ENCODE results near the gene GFRA3. TPM values are rescaled to one million over a fixed set of nuclear protein-coding genes. Genes with fewer than 3 reads are reported as not detected.
"Not testable (repeated sequence)": the region's sequence is repeated elsewhere in the genome, so short reads cannot be mapped to it uniquely, and the experiment has no call there.

GFRA3 gene
- total RNA-seq, 1 donor from 2014 or later, result 0.13 TPM

DNA sequence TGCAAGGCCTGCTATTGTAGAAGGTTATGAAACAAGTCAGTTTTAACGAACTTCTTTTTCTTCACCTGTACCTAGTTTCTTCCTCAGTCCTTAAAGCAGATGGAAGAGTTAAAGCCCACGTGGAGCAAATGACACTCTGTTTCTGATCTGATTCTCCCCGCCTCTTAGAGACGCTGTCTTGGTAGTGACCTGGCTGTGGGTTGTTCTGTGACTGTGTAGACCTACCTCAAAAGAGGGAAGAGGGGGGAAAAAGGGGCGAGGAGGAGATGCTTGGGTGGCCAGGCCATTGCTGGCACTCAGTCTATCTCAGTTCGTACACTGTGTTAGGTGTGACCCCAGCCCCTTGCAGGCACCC is 610 bp downstream of the GFRA3 start:
- peaks cover 2% of the 10 kb centered on the region for H3K36me3 Mint-ChIP-seq (ENCODE audit: low read depth)
- H3K4me1 Mint-ChIP-seq (ENCODE audit: low read depth), result peaks cover 6% of the 10 kb centered on the region
- peaks cover 29% of the 10 kb centered on the region for H3K27me3 Mint-ChIP-seq (ENCODE audit: insufficient read depth)
- intact Hi-C loops (cut with micrococcal nuclease), result no loop called here
- no peak overlapping the region for H3K27ac Mint-ChIP-seq
- DNase-seq (ENCODE audit: low spot score), result no peak
- H3K9me3 Mint-ChIP-seq, result no peaks in the 10 kb centered on the region
- no peak overlapping the region for H3K4me3 Mint-ChIP-seq

DNA sequence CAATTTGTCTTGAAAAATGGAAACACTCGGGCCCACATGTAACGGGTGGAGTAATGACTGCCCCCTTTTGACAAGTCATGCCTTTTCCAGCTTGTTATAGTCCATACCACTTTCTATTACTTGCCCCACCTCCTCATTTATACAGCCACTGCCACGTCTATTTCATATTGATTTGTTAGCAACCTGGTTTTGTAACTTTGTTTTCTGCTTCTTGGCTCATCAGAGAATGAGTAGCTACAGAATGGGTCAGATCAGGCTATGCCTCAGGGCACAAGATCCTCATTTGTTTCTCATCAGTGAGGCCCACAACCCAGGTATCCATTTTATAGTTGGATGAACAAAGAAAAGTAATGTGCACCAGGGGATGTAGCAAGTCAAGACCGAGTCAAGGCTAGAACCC is 1.7 kb downstream of the GFRA3 start:
- Mint-ChIP-seq H3K36me3 (ENCODE audit: low read depth) (peaks cover 2% of the 10 kb centered on the region), H3K27me3 (ENCODE audit: insufficient read depth) (peaks cover 29% of the 10 kb centered on the region), H3K27ac (no peak overlapping the region), H3K4me3 (no peak overlapping the region), H3K4me1 (ENCODE audit: low read depth) (peaks cover 6% of the 10 kb centered on the region), H3K9me3 (no peaks in the 10 kb centered on the region)
- DNase-seq (ENCODE audit: low spot score), result no peak
- intact Hi-C loops (cut with micrococcal nuclease), result no loop called here

DNA sequence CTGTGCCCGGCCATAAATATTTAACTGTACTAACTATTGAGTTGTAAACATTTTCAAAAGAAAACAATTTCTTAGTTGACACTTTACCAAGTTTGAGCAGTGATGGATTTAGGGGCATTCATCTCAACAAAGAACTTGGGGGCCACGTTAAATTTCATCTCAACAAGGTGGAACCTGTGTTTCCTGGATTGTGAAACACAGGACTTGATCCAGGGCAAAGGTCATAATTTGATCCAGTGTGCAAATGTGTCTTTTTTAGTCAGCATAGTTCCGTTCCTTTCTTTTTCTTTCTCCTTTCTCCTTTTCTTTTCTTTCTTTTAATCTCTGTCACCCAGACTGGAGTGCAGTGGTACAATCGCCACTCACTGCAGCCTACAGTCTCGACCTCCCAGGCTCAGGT is 3.1 kb downstream of the GFRA3 start:
- peaks cover 2% of the 10 kb centered on the region for H3K36me3 Mint-ChIP-seq (ENCODE audit: low read depth)
- H3K27me3 Mint-ChIP-seq (ENCODE audit: insufficient read depth), result peaks cover 24% of the 10 kb centered on the region
- H3K4me3 Mint-ChIP-seq, result no peak overlapping the region
- no peak overlapping the region for H3K27ac Mint-ChIP-seq
- H3K4me1 Mint-ChIP-seq (ENCODE audit: low read depth), result peaks cover 6% of the 10 kb centered on the region
- no peak for DNase-seq (ENCODE audit: low spot score)
- intact Hi-C loops (cut with micrococcal nuclease), result no loop called here
- H3K9me3 Mint-ChIP-seq, result no peaks in the 10 kb centered on the region

DNA sequence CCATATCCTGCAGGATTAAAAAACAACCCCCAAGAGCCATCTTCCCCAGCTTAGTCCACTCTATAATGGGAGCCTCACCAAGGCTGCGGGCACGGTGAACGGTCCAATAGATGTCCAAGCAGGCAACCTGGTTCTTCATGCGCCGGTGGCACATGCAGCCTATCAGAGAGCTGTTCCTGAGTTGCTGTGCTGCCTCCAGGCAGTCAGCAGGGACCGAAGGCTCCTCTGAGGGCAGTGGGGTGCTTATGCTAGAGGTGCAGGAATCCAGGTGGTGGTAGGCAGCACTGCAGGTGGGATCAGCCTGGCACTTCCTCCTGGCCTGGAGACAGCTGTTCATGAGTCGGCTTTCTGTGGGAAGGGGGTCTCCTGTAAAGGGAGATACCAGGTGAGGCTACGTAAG is 10.2 kb downstream of the GFRA3 start:
- H3K27me3 Mint-ChIP-seq (ENCODE audit: insufficient read depth), result peaks cover 6% of the 10 kb centered on the region
- no peaks in the 10 kb centered on the region for H3K4me1 Mint-ChIP-seq (ENCODE audit: low read depth)
- intact Hi-C loops (cut with micrococcal nuclease), result no loop called here
- H3K36me3 Mint-ChIP-seq (ENCODE audit: low read depth), result no peaks in the 10 kb centered on the region
- no peak overlapping the region for H3K4me3 Mint-ChIP-seq
- no peak for DNase-seq (ENCODE audit: low spot score)
- no peak overlapping the region for H3K27ac Mint-ChIP-seq
- H3K9me3 Mint-ChIP-seq, result no peaks in the 10 kb centered on the region

DNA sequence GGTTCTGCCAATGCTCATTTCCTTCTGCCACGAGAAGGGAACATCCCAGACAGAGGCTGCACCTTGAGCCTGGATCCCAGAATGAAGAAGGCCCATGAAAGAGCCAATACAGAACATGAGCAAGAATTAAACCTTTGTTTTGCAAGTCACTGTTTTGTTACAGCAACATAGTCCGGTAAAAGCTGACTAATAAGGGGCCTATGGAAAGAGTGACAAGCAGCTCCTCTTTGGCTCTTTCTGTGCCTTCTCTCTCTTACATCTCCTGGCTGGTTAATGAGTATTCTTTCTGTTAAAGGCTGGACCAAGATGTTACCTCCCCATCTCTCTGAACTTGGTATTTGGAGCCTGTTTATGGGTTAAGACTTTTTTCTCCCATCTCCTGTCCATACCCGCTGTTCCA is 10.8 kb downstream of the GFRA3 start:
- intact Hi-C loops (cut with micrococcal nuclease), result no loop called here
- no peaks in the 10 kb centered on the region for H3K4me1 Mint-ChIP-seq (ENCODE audit: low read depth)
- peaks cover 6% of the 10 kb centered on the region for H3K27me3 Mint-ChIP-seq (ENCODE audit: insufficient read depth)
- no peak overlapping the region for H3K4me3 Mint-ChIP-seq
- DNase-seq (ENCODE audit: low spot score), result no peak
- H3K9me3 Mint-ChIP-seq, result no peaks in the 10 kb centered on the region
- H3K36me3 Mint-ChIP-seq (ENCODE audit: low read depth), result no peaks in the 10 kb centered on the region
- H3K27ac Mint-ChIP-seq, result no peak overlapping the region

DNA sequence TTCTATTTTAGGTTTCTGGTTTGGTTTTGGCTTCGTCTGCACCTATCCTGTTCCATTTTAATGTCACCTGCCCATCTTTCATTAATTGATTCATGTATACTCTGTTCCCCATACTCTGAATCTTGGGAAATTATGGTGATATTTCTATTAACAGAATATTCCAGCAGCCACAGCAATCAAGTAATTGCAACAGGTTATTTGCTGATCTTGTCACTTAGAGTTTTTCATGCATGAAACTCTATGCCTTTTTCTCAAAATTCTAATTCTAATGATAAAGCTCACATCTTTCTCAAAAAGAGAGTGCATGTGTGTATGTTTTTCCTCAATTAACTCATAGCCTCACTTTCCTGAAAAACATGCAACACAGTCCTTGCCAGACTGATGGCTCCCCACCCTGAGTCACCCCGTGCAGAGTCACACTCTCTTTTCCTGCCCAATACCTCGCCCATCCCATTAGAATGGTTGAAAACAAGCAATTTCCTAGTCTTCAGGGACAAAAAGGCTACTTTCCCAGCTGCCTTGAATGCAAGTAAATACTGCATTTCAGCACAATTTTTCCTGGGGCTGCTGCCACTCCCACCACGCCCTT is 15.6 kb downstream of the GFRA3 start:
- Mint-ChIP-seq H3K4me1 (ENCODE audit: low read depth) (no peaks in the 10 kb centered on the region), H3K36me3 (ENCODE audit: low read depth) (no peaks in the 10 kb centered on the region), H3K9me3 (no peaks in the 10 kb centered on the region), H3K4me3 (no peak overlapping the region), H3K27ac (no peak overlapping the region), H3K27me3 (ENCODE audit: insufficient read depth) (peaks cover 8% of the 10 kb centered on the region)
- intact Hi-C loops (cut with micrococcal nuclease), result no loop called here
- DNase-seq (ENCODE audit: low spot score), result no peak

DNA sequence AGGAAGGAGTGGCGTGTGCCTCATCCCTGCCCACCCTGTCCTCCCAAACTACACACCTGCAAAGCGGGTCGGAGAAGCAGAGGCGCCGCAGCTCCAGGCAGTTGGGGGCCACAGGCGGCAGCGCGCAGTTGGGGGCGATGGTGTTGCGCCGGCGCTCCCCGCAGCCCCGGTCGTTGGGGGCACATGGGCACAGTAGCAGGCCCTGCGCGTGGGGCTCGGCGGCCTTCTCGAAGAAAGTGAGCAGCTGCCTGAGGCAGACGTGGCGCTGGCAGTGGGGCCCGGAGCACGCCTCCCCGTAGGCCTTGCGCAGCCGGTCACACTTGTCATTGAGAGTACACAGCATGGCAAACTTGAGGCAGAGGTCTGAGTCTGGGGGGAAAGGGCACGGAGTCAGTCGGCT is 16.8 kb downstream of the GFRA3 start:
- H3K27ac Mint-ChIP-seq, result no peak overlapping the region
- no peaks in the 10 kb centered on the region for H3K9me3 Mint-ChIP-seq
- DNase-seq (ENCODE audit: low spot score), result no peak
- H3K4me3 Mint-ChIP-seq, result no peak overlapping the region
- intact Hi-C loops (cut with micrococcal nuclease), result no loop called here
- peaks cover 8% of the 10 kb centered on the region for H3K27me3 Mint-ChIP-seq (ENCODE audit: insufficient read depth)
- no peaks in the 10 kb centered on the region for H3K4me1 Mint-ChIP-seq (ENCODE audit: low read depth)
- H3K36me3 Mint-ChIP-seq (ENCODE audit: low read depth), result no peaks in the 10 kb centered on the region

DNA sequence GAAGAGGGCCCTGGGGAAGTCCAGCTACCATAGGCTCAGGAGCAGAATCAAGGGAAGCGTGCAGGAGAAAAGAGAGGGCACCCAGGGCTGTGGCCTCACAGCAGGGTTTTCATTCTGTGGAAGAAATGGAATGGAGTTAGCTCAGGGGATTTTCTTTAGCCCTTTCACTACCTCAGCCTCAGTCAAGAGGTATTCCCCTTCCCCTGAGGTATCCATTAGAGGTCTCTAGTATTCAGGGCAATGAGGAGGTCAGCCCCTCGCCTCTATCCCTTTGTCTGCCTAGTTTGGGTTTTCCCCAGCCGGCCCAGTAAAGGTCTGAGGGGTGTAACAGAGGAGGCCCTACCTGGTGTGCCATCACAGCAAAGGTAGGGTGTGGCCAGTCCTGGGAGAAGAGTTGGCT is 21.5 kb downstream of the GFRA3 start:
- H3K4me1 Mint-ChIP-seq (ENCODE audit: low read depth), result no peaks in the 10 kb centered on the region
- no peaks in the 10 kb centered on the region for H3K36me3 Mint-ChIP-seq (ENCODE audit: low read depth)
- intact Hi-C loops (cut with micrococcal nuclease), result no loop called here
- no peak overlapping the region for H3K4me3 Mint-ChIP-seq
- no peaks in the 10 kb centered on the region for H3K9me3 Mint-ChIP-seq
- H3K27me3 Mint-ChIP-seq (ENCODE audit: insufficient read depth), result peaks cover 3% of the 10 kb centered on the region
- DNase-seq (ENCODE audit: low spot score), result no peak
- no peak overlapping the region for H3K27ac Mint-ChIP-seq

DNA sequence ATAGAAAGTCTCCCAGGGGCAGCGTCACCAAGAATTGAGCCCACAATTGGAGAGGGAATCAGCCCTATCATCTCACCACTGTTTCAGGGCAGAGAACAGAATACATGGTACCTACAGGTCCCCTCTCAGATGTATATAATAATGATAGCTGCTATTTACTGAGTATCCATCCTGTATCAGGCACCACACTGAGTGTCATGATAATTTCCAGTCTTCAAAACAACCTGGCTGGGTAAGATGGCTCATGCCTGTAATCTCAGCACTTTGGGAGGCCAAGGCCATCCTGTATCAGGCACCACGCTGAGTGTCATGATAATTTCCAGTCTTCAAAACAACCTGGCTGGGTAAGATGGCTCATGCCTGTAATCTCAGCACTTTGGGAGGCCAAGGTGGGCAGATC is 26.6 kb downstream of the GFRA3 start:
- H3K27ac Mint-ChIP-seq; H3K9me3 Mint-ChIP-seq; H3K4me1 Mint-ChIP-seq (ENCODE audit: low read depth); DNase-seq (ENCODE audit: low spot score); H3K36me3 Mint-ChIP-seq (ENCODE audit: low read depth); H3K4me3 Mint-ChIP-seq; intact Hi-C loops (cut with micrococcal nuclease): not testable (repeated sequence)
- peaks cover 23% of the 10 kb centered on the region for H3K27me3 Mint-ChIP-seq (ENCODE audit: insufficient read depth)

DNA sequence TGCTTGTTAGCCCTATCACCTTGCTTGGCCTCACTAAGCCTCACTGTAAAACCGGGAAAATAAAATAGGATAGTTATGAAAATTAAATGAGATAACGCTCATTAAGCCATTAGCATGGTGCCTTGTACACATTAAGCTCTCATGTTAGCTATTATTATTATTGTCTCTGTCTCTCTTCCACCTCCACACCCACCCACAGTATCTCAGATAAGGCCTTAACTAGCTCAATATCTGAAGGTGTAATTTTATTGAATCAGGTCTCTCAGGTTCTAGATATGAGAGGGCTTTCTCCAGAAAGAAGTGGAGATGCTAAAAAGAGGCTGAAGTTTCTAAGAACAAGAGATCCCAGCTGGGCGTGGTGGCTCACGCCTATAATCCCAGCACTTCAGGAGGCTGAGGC is 27.6 kb downstream of the GFRA3 start:
- intact Hi-C loops (cut with micrococcal nuclease), result no loop called here
- Mint-ChIP-seq H3K27me3 (ENCODE audit: insufficient read depth) (peaks cover 33% of the 10 kb centered on the region), H3K9me3 (no peaks in the 10 kb centered on the region), H3K36me3 (ENCODE audit: low read depth) (no peaks in the 10 kb centered on the region), H3K4me1 (ENCODE audit: low read depth) (no peaks in the 10 kb centered on the region), H3K4me3 (no peak overlapping the region), H3K27ac (no peak overlapping the region)
- DNase-seq (ENCODE audit: low spot score), result no peak

DNA sequence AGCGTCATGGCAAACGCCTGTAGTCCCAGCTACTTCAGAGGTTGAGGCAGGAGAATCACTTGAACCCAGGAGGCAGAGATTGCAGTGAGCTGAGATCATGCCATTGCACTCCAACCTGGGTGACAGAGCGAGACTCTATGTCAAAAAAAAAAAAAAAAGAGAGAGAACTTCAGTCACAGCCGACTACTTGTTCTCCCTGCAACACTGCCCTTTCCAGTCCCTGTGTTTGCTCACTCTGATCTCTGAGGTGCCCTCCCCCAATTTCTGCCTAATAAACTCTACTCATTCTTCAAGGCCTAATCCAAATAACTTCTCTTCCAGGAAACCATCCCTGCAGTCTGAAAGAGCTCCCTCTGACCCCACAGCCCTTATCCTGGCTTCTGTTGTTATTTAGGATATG is 28.1 kb downstream of the GFRA3 start:
- Mint-ChIP-seq H3K36me3 (ENCODE audit: low read depth) (no peaks in the 10 kb centered on the region), H3K4me1 (ENCODE audit: low read depth) (peaks cover 2% of the 10 kb centered on the region)
- intact Hi-C loops (cut with micrococcal nuclease), result no loop called here

DNA sequence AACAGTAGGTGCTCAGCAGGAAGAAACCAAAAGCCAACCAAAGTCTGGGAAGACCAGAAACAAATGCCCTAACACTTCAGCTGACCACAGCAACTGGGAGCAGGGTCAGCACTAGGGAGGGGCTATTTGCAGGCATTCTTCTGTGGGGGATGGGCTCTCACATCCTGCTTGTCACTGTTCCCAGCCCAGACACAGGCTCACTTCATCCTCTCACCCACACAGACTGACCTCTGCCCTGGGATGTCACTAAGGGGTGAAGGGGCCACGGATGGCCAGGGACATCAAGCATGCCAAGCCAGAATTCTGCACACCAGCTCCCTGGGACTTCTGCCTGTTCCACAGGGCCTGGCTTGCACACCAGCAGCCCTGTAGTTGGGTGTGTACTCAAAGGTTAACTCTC is 28.7 kb downstream of the GFRA3 start:
- intact Hi-C loops (cut with micrococcal nuclease), result no loop called here
- no peaks in the 10 kb centered on the region for H3K9me3 Mint-ChIP-seq
- peaks cover 42% of the 10 kb centered on the region for H3K27me3 Mint-ChIP-seq (ENCODE audit: insufficient read depth)
- H3K27ac Mint-ChIP-seq, result no peak overlapping the region
- H3K4me1 Mint-ChIP-seq (ENCODE audit: low read depth), result peaks cover 8% of the 10 kb centered on the region
- DNase-seq (ENCODE audit: low spot score), result no peak
- H3K36me3 Mint-ChIP-seq (ENCODE audit: low read depth), result no peaks in the 10 kb centered on the region
- no peak overlapping the region for H3K4me3 Mint-ChIP-seq

More for the DNA sequence above, 28.1 kb downstream of the GFRA3 start:
- Mint-ChIP-seq H3K27me3 (ENCODE audit: insufficient read depth) (peaks cover 36% of the 10 kb centered on the region), H3K27ac (no peak overlapping the region), H3K9me3 (no peaks in the 10 kb centered on the region), H3K4me3 (no peak overlapping the region)
- DNase-seq (ENCODE audit: low spot score), result no peak

DNA sequence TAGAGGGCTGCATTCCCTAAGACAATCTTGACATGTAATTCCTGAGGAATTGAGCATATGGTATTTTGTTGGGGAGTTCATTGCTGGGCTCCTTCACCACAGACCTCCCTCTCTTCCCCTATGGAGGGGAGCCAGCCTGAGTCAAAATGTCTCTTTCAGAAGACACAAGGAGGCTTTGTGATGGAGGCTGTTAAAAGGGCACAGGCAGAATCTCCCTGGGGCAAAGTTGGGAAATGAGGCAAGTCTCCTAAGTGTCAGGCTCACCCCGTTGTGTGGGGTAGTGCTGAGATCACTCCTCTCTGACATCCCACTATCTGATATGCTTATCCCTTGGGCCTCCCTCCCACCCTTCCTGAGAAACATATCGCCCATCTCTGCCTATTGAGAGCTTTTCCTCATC is 30.6 kb downstream of the GFRA3 start:
- H3K27me3 Mint-ChIP-seq (ENCODE audit: insufficient read depth), result peaks cover 54% of the 10 kb centered on the region
- intact Hi-C loops (cut with micrococcal nuclease), result no loop called here
- no peak for DNase-seq (ENCODE audit: low spot score)
- H3K27ac Mint-ChIP-seq, result no peak overlapping the region
- H3K9me3 Mint-ChIP-seq, result no peaks in the 10 kb centered on the region
- peaks cover 12% of the 10 kb centered on the region for H3K4me1 Mint-ChIP-seq (ENCODE audit: low read depth)
- no peaks in the 10 kb centered on the region for H3K36me3 Mint-ChIP-seq (ENCODE audit: low read depth)
- no peak overlapping the region for H3K4me3 Mint-ChIP-seq
